Activated CD4-positive, alpha-beta T cell treated with anti-CD3 and anti-CD28 coated beads for 36 hours (primary cell): Measurements from ENCODE around the gene LANCL2. TPM values are rescaled to one million over a fixed set of nuclear protein-coding genes. Genes with fewer than 3 reads are reported as not detected.
A peak's percentile ranks its signal among the peaks of the same experiment; 100 is the strongest.

Source experiments
- ATAC-seq: fragments of 200-7000 bp; cut with Tn5 transposase; one replicate; pipeline ENCODE4 v1.10.0; 2021; ENCODE audit warnings: mild to moderate bottlenecking, moderate library complexity
- CTCF ChIA-PET: fragments of 350-600 bp; sonication (Branson Sonifier 250); formaldehyde crosslinking; loops from one replicate; lab custom pipeline; 2021; ENCODE audit warnings: antibody characterized with exemption; lab: Charles Lee
- POLR2A ChIA-PET: fragments of 350-600 bp; sonication (Branson Sonifier 250); formaldehyde crosslinking; loops from one replicate; lab custom pipeline; 2021; ENCODE audit warnings: antibody characterized with exemption, inconsistent platforms; lab: Charles Lee
- DNase-seq: peaks from one replicate; pipeline ENCODE4 v3.0.0-alpha.2; 2020
- H3K27ac Mint-ChIP-seq: one replicate; pipeline ENCODE4 v1.8.0; 2021; ENCODE audit warnings: mixed read lengths
- H3K27me3 Mint-ChIP-seq: one replicate; pipeline ENCODE4 v1.8.0; 2021; ENCODE audit warnings: mixed read lengths
- H3K36me3 Mint-ChIP-seq: one replicate; pipeline ENCODE4 v1.8.0; 2021; ENCODE audit warnings: low read depth, mixed read lengths
- H3K4me1 Mint-ChIP-seq: one replicate; pipeline ENCODE4 v1.8.0; 2021; ENCODE audit warnings: mixed read lengths
- H3K4me3 Mint-ChIP-seq: one replicate; pipeline ENCODE4 v1.8.0; 2021; ENCODE audit warnings: mild to moderate bottlenecking, moderate library complexity, mixed read lengths
- H3K9me3 Mint-ChIP-seq: one replicate; pipeline ENCODE4 v1.8.0; 2021; ENCODE audit warnings: low read depth, mixed read lengths
- intact Hi-C, 2 experiments: fragments of 100-400 bp; cut with DNase I in 1 of 2; cut with micrococcal nuclease in 1 of 2; formaldehyde crosslinking; loops; one replicate each; pipeline versions ENCODE4 v1.14.2 to v1.15.1; 2022 to 2024; cut with DNase I, micrococcal nuclease
- total RNA-seq, 2 experiments: library from RNA; stranded (reverse); gene quantifications; one replicate each; pipeline ENCODE4 v1.2.3, GENCODE V29; 2021

Gene LANCL2
- total RNA-seq, 2 experiments from 2014 or later, result 11.1 to 11.7 TPM

GRCh38 chr7:55363386-55364170 is 1.6 kb upstream of the LANCL2 start:
- peaks cover 25% of the 10 kb centered on the region for H3K4me1 Mint-ChIP-seq
- ATAC-seq (no peak), DNase-seq (no peak)
- H3K4me3 Mint-ChIP-seq, result no peak overlapping the region
- H3K27ac Mint-ChIP-seq, result peak overlapping the region; percentile 93
- H3K36me3 Mint-ChIP-seq, result peaks cover 7% of the 10 kb centered on the region
- CTCF ChIA-PET, result interaction anchor here (0.6 to 0.9 kb wide), 2 partner anchors 18 to 343 kb away, joined by 3 to 4 read pairs; no protein-coding TSS in a partner anchor
- peaks cover 7% of the 10 kb centered on the region for H3K27me3 Mint-ChIP-seq
- intact Hi-C loops, result loop anchor here in 1 of 2 experiments (2.0 to 10.0 kb wide), 3 partner anchors 15 to 701 kb away; partner anchors contain the start of gene SUMF2
- H3K9me3 Mint-ChIP-seq, result no peaks in the 10 kb centered on the region
- POLR2A ChIA-PET, result no interaction called here

DNA sequence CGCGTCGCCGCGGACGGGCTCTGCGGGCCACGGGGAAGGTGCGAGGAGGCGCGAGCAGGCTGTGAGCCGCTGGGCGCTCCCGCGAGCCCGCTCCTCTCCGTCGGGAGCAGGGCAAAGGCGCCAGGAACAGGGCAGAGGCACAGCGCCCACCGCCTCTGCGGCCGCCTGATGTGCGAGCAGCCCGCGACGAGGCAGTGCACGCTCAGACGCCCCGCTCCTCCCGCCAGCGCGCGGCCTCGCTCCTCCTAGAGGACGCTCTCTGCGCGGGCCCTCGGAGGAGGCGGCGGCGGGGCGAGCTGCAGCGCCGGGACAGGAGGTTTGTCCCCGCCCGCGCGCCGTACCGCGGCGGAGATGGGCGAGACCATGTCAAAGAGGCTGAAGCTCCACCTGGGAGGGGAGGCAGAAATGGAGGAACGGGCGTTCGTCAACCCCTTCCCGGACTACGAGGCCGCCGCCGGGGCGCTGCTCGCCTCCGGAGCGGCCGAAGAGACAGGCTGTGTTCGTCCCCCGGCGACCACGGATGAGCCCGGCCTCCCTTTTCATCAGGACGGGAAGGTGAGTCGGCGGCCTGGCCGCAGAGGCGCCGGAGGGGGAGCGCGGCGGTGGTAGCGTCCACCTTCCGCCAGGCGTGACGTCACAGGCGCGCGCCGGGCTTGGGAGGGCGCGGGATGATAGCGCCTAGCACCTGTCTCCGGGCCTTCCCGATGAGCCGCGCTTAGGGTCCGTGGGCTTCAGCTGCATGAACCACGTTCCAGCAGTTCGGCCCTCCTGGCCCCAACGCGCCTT is 731 bp downstream of the LANCL2 start:
- H3K4me3 Mint-ChIP-seq, result peak overlapping the region; percentile 94
- no peaks in the 10 kb centered on the region for H3K9me3 Mint-ChIP-seq
- intact Hi-C loops, result loop anchor here (1.0 to 10.0 kb wide), 16 partner anchors 17 to 699 kb away; partner anchors contain the start of genes SEC61G (in 2 of the 2), VOPP1 (in 2 of the 2), CCT6A (in 1 of the 2) and MRPS17 (in 1 of the 2)
- H3K27me3 Mint-ChIP-seq, result no peaks in the 10 kb centered on the region
- H3K36me3 Mint-ChIP-seq, result peaks cover 7% of the 10 kb centered on the region
- H3K27ac Mint-ChIP-seq, result peak overlapping the region; percentile 97
- H3K4me1 Mint-ChIP-seq, result peaks cover 25% of the 10 kb centered on the region
- CTCF ChIA-PET, result interaction anchor here (0.7 to 1.0 kb wide), 4 partner anchors 9 to 250 kb away, joined by 3 to 4 read pairs (median 3); no protein-coding TSS in a partner anchor
- ATAC-seq (peak; percentile 88), DNase-seq (peak; percentile 96)
- POLR2A ChIA-PET, result interaction anchor here (0.6 to 1.9 kb wide), 5 partner anchors 9 to 607 kb away, joined by 3 to 6 read pairs (median 4); partner anchors contain the start of gene SEC61G

- Mint-ChIP-seq H3K4me1 (peaks cover 25% of the 10 kb centered on the region), H3K9me3 (no peaks in the 10 kb centered on the region), H3K4me3 (peak overlapping the region; percentile 94), H3K27ac (peak overlapping the region; percentile 97), H3K27me3 (no peaks in the 10 kb centered on the region), H3K36me3 (peaks cover 7% of the 10 kb centered on the region)
- ATAC-seq (peak; percentile 20), DNase-seq (peak; percentile 44)
- POLR2A ChIA-PET, result interaction anchor here (0.6 to 1.9 kb wide), 4 partner anchors 8 to 607 kb away, joined by 3 to 6 read pairs (median 4); partner anchors contain the start of gene SEC61G
- CTCF ChIA-PET, result interaction anchor here (0.9 to 1.0 kb wide), 3 partner anchors 8 to 49 kb away, joined by 3 read pairs; no protein-coding TSS in a partner anchor
- intact Hi-C loops, result loop anchor here (1.0 to 10.0 kb wide), 10 partner anchors 51 to 686 kb away; partner anchors contain the start of genes VOPP1 (in 2 of the 2), CCT6A (in 1 of the 2), MRPS17 (in 1 of the 2) and PSPH (in 1 of the 2)
These were observed 1.4 kb downstream of the LANCL2 start for GRCh38 chr7:55366461-55367070.

- CTCF ChIA-PET, result interaction anchor here (0.7 kb wide), 1 partner anchor 46 kb away, joined by 3 read pairs; no protein-coding TSS in a partner anchor
- no peak for DNase-seq
- no peaks in the 10 kb centered on the region for H3K27me3 Mint-ChIP-seq
These were observed 2.2 kb downstream of the LANCL2 start for GRCh38 chr7:55367283-55367840.

DNA sequence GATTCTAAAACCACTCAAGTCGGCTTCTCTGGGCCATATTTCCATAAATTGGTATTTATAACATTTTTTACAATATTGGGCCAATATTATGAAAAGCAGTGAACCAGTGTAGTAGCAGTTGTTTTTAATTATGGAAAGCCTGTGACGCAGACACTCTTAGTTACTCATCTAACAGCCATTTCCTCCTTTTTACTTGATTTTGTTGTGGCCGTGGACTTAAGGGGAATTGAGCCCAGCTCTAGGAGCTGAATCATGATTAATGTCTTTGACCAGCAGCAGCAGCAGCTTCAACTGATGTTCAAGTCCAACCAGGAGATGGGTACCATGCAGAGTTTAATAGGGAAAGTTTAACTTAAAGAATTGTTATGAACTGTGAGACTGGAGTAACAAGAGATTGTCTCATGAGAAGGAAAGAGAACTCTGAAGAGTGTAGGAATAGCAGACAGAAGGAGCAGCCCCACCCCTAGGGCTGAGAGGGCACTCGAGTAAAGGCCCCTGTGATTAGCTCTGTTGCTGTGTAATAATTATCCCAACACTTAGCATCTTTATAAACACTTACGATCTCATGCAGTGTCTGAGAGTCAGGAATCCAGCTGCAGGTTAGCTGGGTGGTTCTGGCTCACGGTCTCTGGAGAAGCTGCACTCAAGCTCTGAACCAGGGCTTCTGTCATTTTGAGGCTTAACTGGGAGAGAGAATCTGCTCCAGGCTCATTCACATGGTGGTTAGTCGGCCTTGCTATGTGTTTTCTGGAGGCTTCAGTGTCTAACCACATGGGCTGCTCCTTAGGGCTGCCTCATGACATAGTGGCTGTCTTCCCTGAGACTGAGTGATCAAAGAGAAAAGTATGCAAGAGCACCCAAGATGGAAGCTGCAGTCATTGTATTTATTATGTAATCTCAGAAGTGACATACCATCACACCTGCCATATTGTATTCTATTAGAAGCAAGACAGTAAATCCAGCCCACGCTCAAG is 4.6 kb downstream of the LANCL2 start:
- DNase-seq, result no peak
- H3K27ac Mint-ChIP-seq, result no peak overlapping the region
- POLR2A ChIA-PET, result no interaction called here
- CTCF ChIA-PET, result interaction anchor here (0.6 to 0.9 kb wide), 2 partner anchors 10 to 330 kb away, joined by 3 to 4 read pairs; no protein-coding TSS in a partner anchor
- no peaks in the 10 kb centered on the region for H3K9me3 Mint-ChIP-seq
- H3K4me3 Mint-ChIP-seq, result no peak overlapping the region
- ATAC-seq, result no peak
- H3K36me3 Mint-ChIP-seq, result peaks cover 7% of the 10 kb centered on the region
- peaks cover 22% of the 10 kb centered on the region for H3K4me1 Mint-ChIP-seq
- intact Hi-C loops, result loop anchor here (5.0 to 10.0 kb wide), 6 partner anchors 48 to 683 kb away; partner anchors contain the start of genes CCT6A (in 1 of the 2), PSPH (in 1 of the 2) and VOPP1 (in 1 of the 2)
- H3K27me3 Mint-ChIP-seq, result no peaks in the 10 kb centered on the region

More at GRCh38 chr7:55367283-55367840, 2.2 kb downstream of the LANCL2 start:
- peak overlapping the region; percentile 97 for H3K27ac Mint-ChIP-seq
- POLR2A ChIA-PET, result no interaction called here
- intact Hi-C loops, result loop anchor here (5.0 to 10.0 kb wide), 6 partner anchors 50 to 685 kb away; partner anchors contain the start of genes CCT6A (in 1 of the 2), PSPH (in 1 of the 2) and VOPP1 (in 1 of the 2)
- H3K4me3 Mint-ChIP-seq, result peak overlapping the region; percentile 94
- no peak for ATAC-seq
- H3K9me3 Mint-ChIP-seq, result no peaks in the 10 kb centered on the region
- peaks cover 7% of the 10 kb centered on the region for H3K36me3 Mint-ChIP-seq
- H3K4me1 Mint-ChIP-seq, result peaks cover 25% of the 10 kb centered on the region

DNA sequence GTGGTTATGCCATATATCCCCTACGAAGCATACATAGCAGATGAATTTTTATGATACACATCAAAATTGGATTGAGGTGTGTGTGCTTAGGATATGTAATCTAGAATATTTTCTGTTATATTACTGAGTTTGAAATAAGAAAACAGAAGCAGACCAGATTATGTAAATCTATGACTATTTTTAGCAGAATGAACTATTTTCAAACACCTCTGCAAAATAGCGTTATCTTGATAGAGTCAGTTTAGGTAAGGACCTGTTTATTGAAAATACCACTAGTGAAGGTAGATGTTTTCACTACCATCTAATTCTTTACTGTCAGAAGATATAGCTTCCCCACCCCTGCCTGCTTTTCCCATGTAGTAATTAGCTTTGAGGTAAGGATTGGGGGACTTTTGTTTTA is 9.1 kb downstream of the LANCL2 start:
- ATAC-seq, result no peak
- no peak for DNase-seq
- no peak overlapping the region for H3K4me3 Mint-ChIP-seq
- H3K9me3 Mint-ChIP-seq, result no peaks in the 10 kb centered on the region
- no peaks in the 10 kb centered on the region for H3K36me3 Mint-ChIP-seq
- intact Hi-C loops, result no loop called here
- ChIA-PET POLR2A (interaction anchor here (0.8 kb wide), 1 partner anchor 8 kb away, joined by 4 read pairs; the partner anchor contains the start of gene LANCL2), CTCF (interaction anchor here (0.8 to 1.5 kb wide), 2 partner anchors 8 to 118 kb away, joined by 3 read pairs; no protein-coding TSS in a partner anchor)
- H3K27me3 Mint-ChIP-seq, result no peaks in the 10 kb centered on the region
- H3K27ac Mint-ChIP-seq, result no peak overlapping the region
- H3K4me1 Mint-ChIP-seq, result no peaks in the 10 kb centered on the region

DNA sequence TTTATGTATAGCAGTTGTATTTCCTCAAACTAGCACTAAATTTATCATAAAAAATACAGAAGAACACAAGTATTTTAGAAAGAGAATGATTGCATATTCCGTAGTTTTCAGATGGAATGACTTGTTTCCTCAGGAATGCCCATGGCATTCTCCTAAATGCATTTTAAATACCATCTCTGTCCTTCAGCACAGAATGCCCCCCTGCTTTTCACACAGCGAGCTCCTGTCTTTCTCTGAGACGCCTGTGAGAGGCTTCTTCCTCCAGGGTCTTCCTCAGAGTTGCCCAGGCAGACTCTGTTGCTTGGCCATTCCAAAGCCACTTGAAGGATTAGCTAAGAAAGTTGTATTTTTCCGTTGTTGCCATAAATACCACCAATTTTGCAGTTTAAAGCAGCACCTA is 10.1 kb downstream of the LANCL2 start:
- intact Hi-C loops, result no loop called here
- H3K27ac Mint-ChIP-seq, result no peak overlapping the region
- no peaks in the 10 kb centered on the region for H3K27me3 Mint-ChIP-seq
- H3K36me3 Mint-ChIP-seq, result no peaks in the 10 kb centered on the region
- ChIA-PET CTCF (interaction anchor here (0.8 to 1.5 kb wide), 2 partner anchors 9 to 119 kb away, joined by 3 read pairs; no protein-coding TSS in a partner anchor), POLR2A (no interaction called here)
- DNase-seq (no peak), ATAC-seq (no peak)
- no peaks in the 10 kb centered on the region for H3K4me1 Mint-ChIP-seq
- H3K4me3 Mint-ChIP-seq, result no peak overlapping the region
- H3K9me3 Mint-ChIP-seq, result no peaks in the 10 kb centered on the region

DNA sequence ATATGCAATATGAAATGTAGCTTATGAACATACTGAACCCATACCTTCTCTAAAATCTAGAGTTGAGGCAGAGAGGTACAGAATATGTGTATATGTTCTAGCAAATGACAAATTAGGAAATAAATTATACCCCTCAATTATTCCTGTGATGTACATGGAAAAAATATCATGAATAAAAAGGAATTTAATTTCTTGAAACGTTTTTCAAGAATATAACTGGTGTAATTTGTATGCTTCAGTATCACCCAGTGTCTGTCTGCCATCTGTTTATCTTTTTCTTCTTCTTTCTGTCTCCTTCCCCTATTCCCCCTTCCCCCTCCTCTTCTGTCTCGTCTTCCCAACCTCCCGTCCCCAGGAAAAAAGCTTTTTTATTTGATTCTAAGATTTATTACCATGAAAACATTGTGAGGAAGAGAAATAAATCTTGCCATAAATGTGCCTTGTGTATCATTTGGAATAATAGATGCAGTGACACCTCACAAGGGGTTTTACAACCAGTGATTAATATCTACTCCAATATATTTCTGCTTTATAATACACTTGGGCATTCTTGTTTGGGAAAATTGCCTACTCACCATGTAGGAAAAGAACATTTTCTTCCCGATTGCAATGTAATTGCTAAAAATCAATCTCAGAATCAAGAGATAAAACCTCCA is 12.2 kb downstream of the LANCL2 start:
- DNase-seq (no peak), ATAC-seq (no peak)
- POLR2A ChIA-PET, result no interaction called here
- CTCF ChIA-PET, result no interaction called here
- Mint-ChIP-seq H3K36me3 (peaks cover 3% of the 10 kb centered on the region), H3K4me3 (no peak overlapping the region), H3K27me3 (no peaks in the 10 kb centered on the region), H3K4me1 (no peaks in the 10 kb centered on the region), H3K27ac (no peak overlapping the region), H3K9me3 (no peaks in the 10 kb centered on the region)
- intact Hi-C loops, result no loop called here

- no peak overlapping the region for H3K4me3 Mint-ChIP-seq
- peaks cover 3% of the 10 kb centered on the region for H3K9me3 Mint-ChIP-seq
- no peaks in the 10 kb centered on the region for H3K27me3 Mint-ChIP-seq
- CTCF ChIA-PET, result interaction anchor here (0.9 kb wide), 1 partner anchor 36 kb away, joined by 3 read pairs; no protein-coding TSS in a partner anchor
- H3K36me3 Mint-ChIP-seq, result peaks cover 6% of the 10 kb centered on the region
- H3K4me1 Mint-ChIP-seq, result no peaks in the 10 kb centered on the region
- intact Hi-C loops, result no loop called here
- DNase-seq (no peak), ATAC-seq (no peak)
- H3K27ac Mint-ChIP-seq, result no peak overlapping the region
- POLR2A ChIA-PET, result no interaction called here
These were observed 14.1 kb downstream of the LANCL2 start for GRCh38 chr7:55379285-55379684.
